ENCODE measurements around the gene PCLO.
A peak's percentile ranks its signal among the peaks of the same experiment; 100 is the strongest.
"Not testable (repeated sequence)": the region's sequence is repeated elsewhere in the genome, so short reads cannot be mapped to it uniquely, and the experiment has no call there.

PCLO gene

DNA sequence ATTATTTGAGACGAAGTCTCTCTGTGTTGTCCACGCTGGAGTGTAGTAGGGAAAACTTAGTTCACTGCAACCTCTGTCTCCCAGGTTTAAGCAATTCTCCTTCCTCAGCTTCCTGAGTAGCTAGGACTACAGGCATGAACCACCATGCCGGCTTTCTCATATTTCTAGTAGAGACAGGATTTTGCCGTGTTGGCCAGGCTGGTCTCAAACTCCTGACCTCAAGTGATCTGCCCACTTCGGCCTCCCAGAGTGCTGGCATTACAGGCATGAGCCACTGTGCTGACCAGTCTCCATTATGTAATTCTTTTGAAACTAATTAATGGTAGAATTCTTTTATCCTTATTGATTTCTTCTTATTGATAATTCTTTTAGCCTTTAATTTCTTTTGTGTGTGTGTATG, 32.5 kb downstream of the PCLO start:
- no peak for DNase-seq

DNA sequence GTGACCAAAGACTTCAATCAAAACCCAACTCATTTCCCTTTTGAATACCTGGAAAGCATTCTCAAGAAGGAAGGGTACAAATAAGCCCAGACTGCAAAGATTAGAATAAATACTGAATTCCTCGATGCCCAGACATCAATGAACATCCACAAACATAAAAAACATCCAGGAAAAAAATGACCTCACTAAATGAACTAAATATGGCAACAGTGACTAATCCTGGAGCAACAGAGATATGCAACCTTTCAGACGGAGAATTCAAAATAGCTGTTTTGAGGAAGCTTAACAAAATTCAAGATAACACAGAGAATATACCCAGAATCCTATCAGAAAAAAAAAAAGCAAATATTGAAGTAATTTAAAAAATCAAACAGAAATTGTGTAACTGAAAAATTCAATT, 43.2 kb downstream of the PCLO start:
- no peak for DNase-seq

DNA sequence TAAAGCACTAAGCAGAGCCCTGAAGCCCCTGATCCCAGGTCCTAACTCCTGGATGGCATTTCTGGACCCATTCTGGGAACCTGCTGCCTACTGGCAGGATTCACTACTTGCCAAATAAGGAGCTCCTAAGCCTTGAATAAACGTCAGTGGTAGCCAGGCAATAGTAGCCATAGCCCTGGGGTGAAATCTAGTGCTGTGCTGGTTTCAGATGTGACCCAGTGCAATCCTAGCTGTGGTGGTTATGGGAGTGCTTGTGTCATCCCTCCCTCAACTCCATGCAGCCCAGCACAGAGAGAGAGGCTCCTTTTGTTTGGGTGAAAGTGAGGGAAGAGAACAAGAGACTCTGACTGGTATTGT, 43.7 kb downstream of the PCLO start:
- DNase-seq = no peak

DNA sequence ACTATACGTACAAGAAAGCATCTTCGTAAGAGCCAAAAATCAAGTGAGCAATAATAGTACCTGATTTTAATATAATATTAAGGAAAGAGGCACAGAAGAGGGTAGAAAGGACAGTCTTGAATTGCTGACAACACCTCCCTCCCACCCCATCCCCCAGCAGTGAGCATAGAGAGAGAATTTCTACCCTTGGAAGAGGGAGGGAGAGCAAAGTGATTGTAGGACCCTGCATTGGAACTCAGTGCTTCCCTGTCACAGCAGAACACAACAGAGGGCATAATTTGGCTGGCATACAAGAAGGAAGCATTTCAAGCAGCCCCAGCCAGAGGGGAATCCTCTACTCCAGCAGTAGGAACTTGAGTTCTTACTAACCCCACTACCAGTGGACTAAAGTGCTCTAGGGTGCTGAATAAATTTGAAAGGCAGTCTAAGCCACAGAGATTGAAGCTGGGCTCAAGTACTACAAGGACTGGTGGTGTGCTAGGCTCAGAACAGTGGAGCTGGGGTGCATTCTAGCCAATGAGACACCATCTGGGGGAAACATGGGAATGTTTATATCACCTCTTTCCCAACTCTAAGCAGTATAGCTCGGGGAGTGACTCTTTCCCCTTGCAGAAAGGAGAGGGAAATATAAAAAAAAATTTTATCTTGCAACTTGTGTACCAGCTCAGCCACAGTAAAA, 44.2 kb downstream of the PCLO start:
- no peak for DNase-seq

DNA sequence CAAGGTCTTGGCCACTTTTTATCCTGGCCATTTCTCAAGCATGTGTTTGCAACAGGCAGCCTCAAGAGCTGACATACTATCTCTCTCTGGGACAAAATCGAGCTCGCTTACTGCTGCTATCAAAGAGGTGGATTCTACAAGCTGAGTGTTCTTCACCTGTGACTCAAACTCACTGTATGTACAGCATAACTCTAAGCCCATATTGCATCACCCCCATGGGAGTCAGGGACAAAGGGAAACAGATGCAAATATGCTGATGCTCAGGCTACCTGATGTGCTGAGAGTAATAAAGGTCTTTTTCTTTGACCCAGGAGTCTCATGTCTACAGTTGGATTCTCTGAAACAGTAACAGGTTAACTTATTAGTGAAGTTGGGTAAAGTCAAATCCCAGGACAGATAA, 45.2 kb downstream of the PCLO start:
- no peak for DNase-seq

DNA sequence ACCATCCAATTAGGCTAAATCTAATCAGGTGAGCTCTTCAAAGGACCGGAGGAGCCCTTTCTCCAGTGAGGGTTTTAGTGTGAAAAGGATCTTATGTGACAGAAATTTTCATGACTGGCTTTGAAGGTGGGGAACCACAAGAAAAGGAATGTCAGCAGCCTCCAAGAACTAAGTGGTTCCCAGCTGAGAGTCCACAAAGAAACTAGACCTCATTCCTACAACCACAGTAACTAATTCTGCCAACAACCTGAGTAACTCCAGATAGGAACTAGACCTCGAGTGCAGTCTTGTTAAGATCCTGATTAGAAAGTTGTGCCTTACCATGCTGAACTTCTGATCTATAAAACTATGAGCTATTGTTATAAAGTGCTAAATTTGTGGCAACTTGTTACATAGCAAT, 51.3 kb downstream of the PCLO start:
- DNase-seq = no peak

DNA sequence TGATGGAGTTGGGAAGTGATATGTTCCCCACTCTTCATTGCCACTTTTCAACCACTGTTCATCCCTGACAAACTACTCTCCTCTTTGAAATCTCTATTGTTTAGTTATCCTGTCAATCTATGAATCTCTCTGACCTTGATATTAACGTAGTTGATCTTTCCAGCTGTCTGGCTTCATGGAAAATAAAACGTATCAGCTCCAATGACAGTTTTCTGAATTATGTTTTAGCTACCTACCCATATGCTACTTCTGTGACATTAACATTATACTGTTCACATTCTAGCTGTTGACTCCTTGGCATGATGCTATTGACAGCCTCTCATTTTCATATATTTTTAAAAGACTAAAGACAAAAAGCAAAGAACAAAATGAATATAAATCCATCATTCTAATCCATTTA, 53.3 kb downstream of the PCLO start:
- DNase-seq = no peak

DNA sequence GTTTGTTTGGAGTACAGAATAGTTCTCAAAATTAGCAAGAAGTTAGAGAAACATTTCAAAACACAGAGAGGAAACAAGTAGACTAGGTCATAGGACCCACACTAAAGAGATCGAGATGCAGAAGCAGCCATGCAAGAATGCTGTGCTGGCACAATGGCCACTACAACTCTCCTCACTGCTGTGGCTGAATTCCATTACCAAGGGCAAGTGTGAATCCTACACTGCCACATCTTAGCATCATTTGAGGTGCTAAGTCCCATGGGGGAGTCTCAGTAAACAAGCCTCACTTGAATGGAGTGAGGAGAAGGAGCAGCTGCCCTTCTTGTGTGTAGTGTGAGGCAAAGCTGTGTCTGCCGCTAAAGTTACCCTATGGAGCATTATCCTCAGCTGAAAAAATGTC, 56.7 kb downstream of the PCLO start:
- no peak for DNase-seq

DNA sequence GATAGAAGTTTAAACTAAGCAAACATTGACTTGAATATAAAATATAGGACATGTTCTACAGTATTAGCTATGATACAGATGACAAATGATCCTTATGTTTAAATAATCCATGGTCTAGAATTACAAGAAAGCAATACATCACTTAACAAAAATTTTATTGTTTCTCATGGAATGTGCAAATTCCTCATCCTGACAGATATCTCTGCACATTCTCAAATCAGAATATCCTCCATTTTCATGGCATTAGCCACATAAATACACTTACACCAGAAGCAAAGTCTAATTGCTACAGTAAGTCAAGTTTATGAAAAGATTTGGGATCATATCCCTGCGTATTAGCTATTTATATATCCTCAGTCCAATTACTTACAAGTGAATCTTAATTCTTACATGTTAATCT, 57.6 kb downstream of the PCLO start:
- DNase-seq = no peak

DNA sequence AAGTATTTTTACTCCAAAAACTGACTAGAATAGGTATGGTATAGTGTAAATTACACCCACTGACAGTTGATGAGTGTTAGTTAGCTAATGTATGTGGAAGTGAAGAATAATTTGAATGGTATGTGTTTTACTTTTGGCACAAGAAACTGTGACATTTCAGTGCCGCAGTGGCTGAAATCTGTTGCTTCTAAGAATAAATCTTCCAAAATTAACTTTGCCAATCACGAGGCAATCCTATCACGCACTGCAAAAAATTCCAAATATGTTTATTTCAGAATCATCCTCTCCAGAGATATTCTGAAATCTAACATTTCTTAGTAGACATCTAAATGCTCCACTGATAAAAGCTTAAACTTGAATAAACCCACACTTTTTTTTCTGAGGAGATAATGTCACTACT, 61.2 kb downstream of the PCLO start:
- no peak for DNase-seq

DNA sequence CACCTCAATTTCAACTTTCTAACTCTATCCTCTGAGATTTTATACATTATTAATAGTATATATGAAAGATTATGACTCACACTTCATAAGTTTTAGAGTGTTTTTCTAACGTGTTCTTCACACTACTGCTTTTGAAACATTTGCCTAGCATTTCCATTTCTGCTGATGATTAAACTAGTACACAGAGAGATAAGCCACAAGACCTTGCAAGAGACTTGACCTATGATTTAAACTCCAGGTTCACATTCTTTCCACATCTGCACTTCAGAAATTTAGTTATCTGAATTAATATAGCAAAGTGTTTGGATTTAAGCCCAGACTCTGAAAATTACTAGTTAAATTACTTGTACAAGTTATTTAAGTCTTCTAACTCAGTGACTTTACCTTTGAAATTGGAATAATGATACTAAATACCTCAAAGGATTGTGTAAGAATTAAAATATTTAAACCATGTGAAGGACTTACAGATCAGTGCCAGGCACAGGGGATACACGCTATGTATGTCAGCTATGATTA, 66.6 kb downstream of the PCLO start:
- DNase-seq = no peak

DNA sequence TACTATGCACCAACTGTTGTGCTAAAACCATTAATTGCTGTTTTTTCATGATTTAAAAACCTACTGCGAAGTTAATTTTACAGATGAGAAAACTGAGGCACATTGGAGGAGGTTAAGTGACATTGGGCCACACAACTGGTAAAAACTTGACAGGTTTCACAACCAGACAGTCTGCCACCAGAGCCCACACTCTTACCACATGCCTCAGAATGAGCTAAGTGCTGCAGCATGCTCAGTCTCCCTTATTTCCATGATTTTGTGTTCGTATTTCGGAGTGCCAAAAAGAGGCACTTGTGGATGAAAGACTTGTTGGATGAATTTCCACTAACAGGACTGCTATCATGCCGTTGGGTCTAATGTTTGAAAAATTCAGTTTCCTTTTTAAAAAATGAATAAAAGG, 77.4 kb downstream of the PCLO start:
- DNase-seq = no peak

DNA sequence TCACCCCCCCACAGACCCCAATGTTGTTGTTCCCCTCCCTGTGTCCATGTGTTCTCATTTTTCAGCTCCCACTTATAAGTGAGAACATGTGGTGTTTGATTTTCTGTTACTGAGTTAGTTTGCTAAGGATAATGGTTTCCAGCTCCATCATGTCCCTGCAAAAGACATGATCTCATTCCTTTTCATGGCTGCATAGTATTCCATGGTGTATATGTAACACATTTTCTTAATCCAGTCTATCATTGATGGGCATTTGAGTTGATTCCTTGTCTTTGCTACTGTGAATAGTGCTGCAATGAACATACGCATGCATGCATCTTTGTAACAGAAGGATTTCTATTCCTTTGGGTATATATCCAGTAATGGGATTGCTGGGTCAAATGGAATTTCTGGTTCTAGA, 82.8 kb downstream of the PCLO start:
- not testable (repeated sequence) for DNase-seq

DNA sequence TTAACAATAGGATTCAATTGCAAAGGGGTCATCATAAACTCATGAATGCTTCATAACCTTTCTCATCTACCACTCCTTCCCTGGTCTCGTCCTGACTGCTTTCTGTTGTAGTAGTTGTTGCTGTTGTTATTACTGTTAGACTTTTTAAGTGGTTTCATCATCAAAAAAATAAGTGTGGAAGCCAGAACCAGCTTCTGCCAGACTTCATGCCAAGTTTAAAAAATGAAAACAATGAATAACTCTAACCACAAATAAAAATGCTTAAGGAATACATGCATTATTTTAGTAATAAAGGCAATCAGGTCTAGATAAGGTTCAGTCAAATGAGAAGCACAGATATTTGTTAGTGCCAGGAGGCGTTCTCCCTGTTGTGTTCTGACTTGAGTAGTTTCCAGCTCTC, 85.4 kb downstream of the PCLO start:
- DNase-seq = no peak

DNA sequence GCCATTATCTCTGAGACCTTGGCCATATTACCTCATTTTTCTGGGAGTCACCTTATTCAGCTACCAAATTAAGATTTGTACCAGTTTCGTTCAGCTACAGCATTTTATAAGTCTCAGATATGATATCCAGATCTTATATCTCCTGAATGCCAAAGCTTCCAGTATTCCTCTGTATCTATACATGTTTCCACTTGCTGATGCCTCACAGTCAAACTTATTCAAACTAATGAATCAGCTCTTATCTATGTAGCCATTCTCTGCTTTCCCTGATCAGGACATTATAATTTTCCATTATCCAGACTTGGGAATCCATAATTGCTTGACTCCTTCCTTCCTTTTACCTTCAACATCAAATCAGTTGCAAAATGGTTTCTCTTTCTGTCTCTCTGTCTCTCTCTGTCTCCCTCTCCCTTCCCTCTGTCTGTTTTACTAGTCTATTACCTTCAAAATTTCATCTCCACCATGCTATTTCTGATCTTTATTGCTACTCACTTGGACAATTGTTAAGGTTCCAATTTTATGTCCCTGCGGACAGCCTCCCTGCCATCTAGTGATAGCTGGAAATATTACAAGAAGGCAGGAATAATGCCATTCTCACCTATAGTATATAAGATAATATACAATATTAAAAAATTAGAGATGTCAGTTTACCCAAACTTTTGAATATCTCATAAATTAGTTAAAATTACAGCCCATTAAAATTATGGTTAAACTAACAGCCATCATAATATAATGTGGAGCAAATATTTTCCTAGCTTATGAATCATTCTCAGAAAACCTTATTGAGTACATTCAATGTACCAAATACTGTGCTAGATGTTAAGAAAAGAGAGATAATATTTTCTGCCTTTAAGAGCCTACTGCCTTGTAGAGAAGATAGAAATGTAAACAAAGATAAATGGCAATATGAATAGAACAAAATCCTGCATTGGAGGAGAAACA, 89.8 kb downstream of the PCLO start:
- DNase-seq = no peak

DNA sequence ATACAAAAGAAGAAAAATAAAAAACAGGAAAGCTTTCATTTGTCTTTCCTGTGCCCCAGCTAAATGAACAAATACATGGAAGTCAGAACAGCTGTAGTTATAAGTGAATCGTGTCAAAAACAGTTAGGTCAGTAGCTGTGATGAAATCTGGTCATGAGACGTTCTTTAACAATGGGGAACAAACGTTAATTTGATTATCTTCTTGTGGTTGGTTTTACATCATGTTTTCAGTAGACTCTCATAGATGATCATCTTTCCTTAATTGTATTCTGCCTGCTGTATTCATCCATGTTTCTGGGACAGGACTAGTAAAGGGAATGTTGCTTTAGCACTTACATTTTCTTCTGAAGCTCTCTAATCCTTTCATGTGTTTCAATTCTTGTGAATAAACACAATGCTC, 97.0 kb downstream of the PCLO start:
- no peak for DNase-seq

DNA sequence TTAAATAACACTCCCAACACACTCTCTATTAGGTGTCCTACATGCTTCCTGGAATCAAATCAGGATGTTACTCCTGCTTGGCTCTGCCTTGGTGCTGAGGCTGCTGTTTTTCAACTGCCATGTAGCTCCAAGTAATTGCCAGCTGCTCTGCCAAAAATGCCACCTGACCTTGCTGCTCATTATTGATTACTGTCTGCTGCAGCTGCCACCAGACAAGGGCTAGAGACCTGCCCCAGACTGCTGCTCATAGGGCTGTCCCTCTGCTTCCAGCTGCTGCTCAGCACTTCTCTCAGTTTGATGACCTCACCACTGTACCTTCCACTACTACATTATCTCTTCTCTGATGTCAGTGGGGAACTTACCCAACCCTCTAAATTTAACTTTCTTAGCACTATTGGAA, 102.5 kb downstream of the PCLO start:
- peak; percentile 70 for DNase-seq

DNA sequence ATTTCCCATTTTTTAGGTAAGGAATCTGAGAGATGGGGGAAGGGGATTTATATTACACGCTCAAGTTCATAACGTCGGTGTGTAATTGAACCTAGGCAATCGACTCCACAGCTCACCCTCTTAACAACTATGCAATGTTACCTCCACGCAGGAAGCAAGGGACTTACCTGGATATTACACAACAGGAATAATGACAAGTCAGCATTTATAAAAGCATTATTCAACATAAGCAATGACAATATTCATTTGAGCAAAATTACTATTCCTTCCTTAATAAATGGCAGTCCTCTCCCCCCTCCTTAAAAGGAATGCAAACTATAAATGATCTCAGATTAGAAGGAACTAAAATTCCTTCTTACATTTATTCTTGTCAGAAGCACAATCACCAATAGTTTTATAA, 104.0 kb downstream of the PCLO start:
- DNase-seq = no peak

DNA sequence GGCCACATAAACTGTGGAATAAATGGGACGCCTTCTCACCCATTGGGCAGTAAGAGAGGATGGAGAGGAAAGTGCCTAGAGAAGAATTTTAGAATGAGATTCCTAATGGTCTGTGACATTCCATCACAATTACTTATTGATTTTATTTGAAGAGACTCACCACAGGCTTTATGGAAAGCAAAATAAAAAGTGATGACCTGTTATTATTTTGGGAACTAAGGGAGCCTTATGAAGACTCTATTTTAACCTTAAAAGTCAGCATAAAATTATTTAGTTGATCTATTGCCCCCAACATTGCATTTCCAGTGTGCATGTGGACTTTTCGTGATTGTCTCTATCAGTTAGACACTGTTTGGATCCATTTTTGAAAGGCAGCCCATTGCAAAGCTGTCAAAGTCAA, 107.5 kb downstream of the PCLO start:
- DNase-seq = no peak

DNA sequence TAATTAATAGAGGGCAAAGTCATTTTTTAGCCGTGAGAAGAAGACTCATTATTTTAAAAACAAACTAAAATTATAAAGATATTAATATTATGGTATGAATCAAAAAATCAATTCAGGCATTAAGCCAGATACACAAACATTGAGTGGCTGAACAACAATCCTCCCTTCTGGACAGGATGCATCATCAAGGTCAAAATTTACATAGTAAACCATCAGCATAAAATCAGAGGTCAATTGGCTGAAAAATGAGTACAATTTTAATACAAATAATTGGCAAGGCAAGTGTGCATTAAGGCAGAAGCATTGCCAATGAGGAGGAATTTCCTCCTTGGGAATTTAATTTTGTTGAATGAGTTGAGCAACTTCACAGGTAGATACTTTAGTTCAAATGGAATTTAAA, 108.2 kb downstream of the PCLO start:
- no peak for DNase-seq

DNA sequence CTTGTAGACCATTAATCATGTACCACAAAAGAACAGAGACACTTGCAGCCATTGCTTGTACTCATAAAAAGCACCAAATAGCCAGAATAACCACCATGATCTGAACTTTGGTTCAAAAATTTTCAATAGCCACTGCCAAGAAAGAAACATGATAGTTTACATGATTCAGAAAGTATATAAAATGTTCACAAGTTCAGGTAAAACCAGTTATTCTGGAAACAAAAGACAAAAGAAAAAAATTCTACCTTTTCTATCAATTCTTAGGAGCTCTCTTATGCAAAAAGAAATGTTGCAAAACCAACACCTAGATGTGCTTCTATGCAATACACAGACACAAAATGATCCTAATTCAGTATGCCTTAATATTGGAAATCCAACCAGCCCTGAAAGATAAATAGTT, 108.7 kb downstream of the PCLO start:
- no peak for DNase-seq

DNA sequence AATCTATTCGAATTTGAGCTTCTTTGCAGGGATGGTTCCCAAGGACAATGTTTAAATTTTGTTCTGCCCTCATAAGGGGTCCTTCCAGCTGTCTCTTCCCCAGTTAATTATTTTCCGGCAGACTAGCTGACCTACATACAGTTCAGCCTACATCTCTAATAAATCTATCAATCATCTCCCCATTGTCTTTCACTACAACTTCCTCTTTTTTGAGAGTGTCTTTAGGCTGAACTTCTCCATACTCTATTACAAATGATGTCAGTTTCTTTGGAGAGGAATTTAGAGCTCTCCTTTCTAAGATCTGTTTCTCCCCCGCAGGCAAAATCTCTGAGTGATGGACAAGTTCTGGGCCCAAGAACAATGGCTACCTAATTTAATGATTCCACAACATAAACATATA, 122.2 kb downstream of the PCLO start:
- no peak for DNase-seq

DNA sequence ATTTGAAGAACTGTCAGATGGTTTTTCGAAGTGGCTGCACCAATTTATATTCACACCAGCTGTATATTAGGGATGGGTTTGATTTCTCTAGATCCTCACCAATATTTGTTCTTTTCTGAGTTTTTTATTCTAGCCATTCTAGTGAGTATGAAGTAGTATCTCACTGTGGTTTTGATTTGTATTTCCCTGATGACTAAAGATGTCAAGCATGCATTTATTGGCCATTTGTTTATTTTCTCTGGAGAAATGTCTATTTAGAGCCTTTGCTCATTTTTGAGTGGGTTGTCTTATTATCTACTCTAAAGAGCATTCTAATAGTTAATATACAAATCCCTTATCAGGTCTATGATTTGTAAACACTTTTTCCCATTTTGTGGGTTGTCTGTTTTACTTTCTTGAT, 123.9 kb downstream of the PCLO start:
- DNase-seq = no peak

DNA sequence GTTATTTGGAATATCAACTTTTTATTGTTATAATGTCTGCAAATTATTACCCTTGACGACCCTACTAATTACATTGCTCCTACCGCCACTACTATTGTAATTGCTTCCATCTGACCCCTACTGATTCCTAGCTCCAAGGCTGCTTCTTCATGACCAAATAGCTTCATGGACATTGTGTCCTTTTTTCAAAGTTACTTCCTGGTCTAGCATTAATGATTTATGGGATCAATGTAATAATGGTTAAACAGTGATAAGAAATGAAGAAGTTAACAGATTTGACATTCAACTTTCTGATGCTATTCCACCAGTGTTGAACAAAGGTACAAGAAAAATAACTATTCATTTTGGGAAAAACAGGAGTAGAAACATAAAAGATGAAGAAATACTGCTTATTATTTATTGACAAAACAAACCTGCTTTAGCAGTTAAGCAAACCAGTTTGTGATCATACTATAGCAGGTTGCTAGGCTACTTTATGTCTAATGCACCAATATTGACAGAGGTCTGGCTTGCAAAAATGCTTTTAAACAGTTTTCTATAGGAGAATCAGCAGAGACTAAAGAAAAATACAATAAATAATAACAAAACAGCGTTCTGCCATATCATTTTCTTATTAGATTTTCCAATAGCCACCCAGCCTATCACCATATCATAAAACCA, 125.8 kb downstream of the PCLO start:
- DNase-seq = no peak

All from NCI-H345 (cell line).